NCI-H146 treated with DMSO at 0.1 percent for 48 hours (cell line): ENCODE data around the gene OPRM1.
"Not testable (repeated sequence)": the region's sequence is repeated elsewhere in the genome, so short reads cannot be mapped to it uniquely, and the experiment has no call there.

Source experiments
- DNase-seq: peaks from one replicate; lab custom pipeline; 2025; ENCODE audit not compliant: unreplicated experiment; lab: John Stamatoyannopoulos, UW

OPRM1 gene

GRCh38 chr6:154236646-154237301 lies 197.7 kb downstream of the OPRM1 start:
- no peak for DNase-seq

GRCh38 chr6:154238831-154239230 lies 199.8 kb downstream of the OPRM1 start:
- no peak for DNase-seq

GRCh38 chr6:154239392-154239791 lies 200.4 kb downstream of the OPRM1 start:
- no peak for DNase-seq

- not testable (repeated sequence) for DNase-seq
Observed at GRCh38 chr6:154241061-154241460, 202.0 kb downstream of the OPRM1 start.

- no peak for DNase-seq
Observed at GRCh38 chr6:154241581-154241980, 202.5 kb downstream of the OPRM1 start.

- DNase-seq = no peak
Observed at GRCh38 chr6:154242617-154243357, 203.7 kb downstream of the OPRM1 start.

GRCh38 chr6:154243793-154244750 lies 205.0 kb downstream of the OPRM1 start:
- DNase-seq = no peak

GRCh38 chr6:154245506-154245905 lies 206.5 kb downstream of the OPRM1 start:
- no peak for DNase-seq

- DNase-seq = no peak
Observed at GRCh38 chr6:154246723-154247118, 207.7 kb downstream of the OPRM1 start.

GRCh38 chr6:154247119-154247861 lies 208.2 kb downstream of the OPRM1 start:
- peak; percentile 81 for DNase-seq

GRCh38 chr6:154249499-154250298 lies 210.7 kb downstream of the OPRM1 start:
- no peak for DNase-seq

- DNase-seq = no peak
Observed at GRCh38 chr6:154251116-154251515, 212.1 kb downstream of the OPRM1 start.

- DNase-seq = no peak
Observed at GRCh38 chr6:154252678-154253077, 213.6 kb downstream of the OPRM1 start.

GRCh38 chr6:154257067-154257466 lies 218.0 kb downstream of the OPRM1 start:
- no peak for DNase-seq

GRCh38 chr6:154258064-154258757 lies 219.2 kb downstream of the OPRM1 start:
- no peak for DNase-seq

- no peak for DNase-seq
Observed at GRCh38 chr6:154261688-154262397, 222.8 kb downstream of the OPRM1 start.

GRCh38 chr6:154266560-154267099 lies 227.6 kb downstream of the OPRM1 start:
- no peak for DNase-seq

GRCh38 chr6:154267508-154268106 lies 228.6 kb downstream of the OPRM1 start:
- DNase-seq = no peak
